ENCODE results near the gene RNF14. TPM values are rescaled to one million over a fixed set of nuclear protein-coding genes. Genes with fewer than 3 reads are reported as not detected.

RNF14 gene
- total and polyA plus RNA-seq, 12 donors: 21.6 to 185 (median 83.6) TPM

GRCh38 chr5:141934099-141934844 is 34.6 kb upstream of the RNF14 start:
- 60 to 74% (median 71%) methylated on average over 10 to 11 of the region's 11 CpGs for WGBS, 4 donors
- no peak overlapping the region for H3K27ac ChIP-seq
- DNase-seq: no peak
- H3K27me3 ChIP-seq: no peaks in the 10 kb centered on the region
- H3K9me3 ChIP-seq (replicated peaks in 1 of 3): no peaks in the 10 kb centered on the region
- intact Hi-C loops (cut with DNase I): no loop called here
- peaks cover 0 to 3% of the 10 kb centered on the region in 2 donors for H3K4me1 ChIP-seq (replicated peaks in 1 of 2)
- TF ChIP-seq CTCF (IDR thresholded peaks at IDR 0.05) (no peak), POLR2A (IDR thresholded peaks at IDR 0.05) (no peak)
- no peak overlapping the region for H3K4me3 ChIP-seq
- peaks cover 0 to 94% of the 10 kb centered on the region in 2 donors for H3K36me3 ChIP-seq (replicated peaks in 1 of 2)

- DNase-seq: no peak
- TF ChIP-seq POLR2A (IDR thresholded peaks at IDR 0.05) (no peak), CTCF (IDR thresholded peaks at IDR 0.05) (no peak)
- peaks cover 0 to 86% of the 10 kb centered on the region in 2 donors for H3K36me3 ChIP-seq (replicated peaks in 1 of 2)
- no peak overlapping the region for H3K27ac ChIP-seq
- no peaks in the 10 kb centered on the region for H3K9me3 ChIP-seq (replicated peaks in 1 of 3)
- H3K27me3 ChIP-seq: no peaks in the 10 kb centered on the region
- intact Hi-C loops (cut with DNase I): no loop called here
- H3K4me1 ChIP-seq (replicated peaks in 1 of 2): peaks cover 0 to 3% of the 10 kb centered on the region in 2 donors
- no peak overlapping the region for H3K4me3 ChIP-seq
- WGBS, 4 donors: 80 to 96% (median 87%) methylated on average over 2 to 4 of the region's 4 CpGs
Measured at GRCh38 chr5:141935538-141935937, 33.4 kb upstream of the RNF14 start.

- Histone ChIP-seq H3K4me3 (no peak overlapping the region), H3K36me3 (replicated peaks in 1 of 2) (peaks cover 0 to 36% of the 10 kb centered on the region in 2 donors), H3K27me3 (no peaks in the 10 kb centered on the region), H3K4me1 (replicated peaks in 1 of 2) (peaks cover 0 to 26% of the 10 kb centered on the region in 2 donors), H3K9me3 (replicated peaks in 1 of 3) (no peaks in the 10 kb centered on the region), H3K27ac (peak overlapping the region in 2 of 5 donors; percentile 59 to 73)
- TF ChIP-seq POLR2A (IDR thresholded peaks at IDR 0.05) (no peak), CTCF (IDR thresholded peaks at IDR 0.05) (peak in 2 of 6 experiments; percentile 30 to 46)
- peak in 3 of 7 donors; percentile 40 to 45 (median 43) for DNase-seq
- 43 to 60% (median 54%) methylated on average over 5 to 6 of the region's 6 CpGs for WGBS, 4 donors
- intact Hi-C loops (cut with DNase I): no loop called here
Measured at GRCh38 chr5:141940695-141941271, 28.1 kb upstream of the RNF14 start.

- TF ChIP-seq CTCF (IDR thresholded peaks at IDR 0.05) (peak in 1 of 6 experiments; percentile 21), POLR2A (IDR thresholded peaks at IDR 0.05) (no peak)
- peaks cover 0 to 31% of the 10 kb centered on the region in 2 donors for H3K36me3 ChIP-seq (replicated peaks in 1 of 2)
- no peaks in the 10 kb centered on the region for H3K27me3 ChIP-seq
- intact Hi-C loops (cut with DNase I): no loop called here
- WGBS, 4 donors: 32 to 52% (median 50%) methylated on average over 4 to 6 of the region's 6 CpGs
- H3K4me1 ChIP-seq (replicated peaks in 1 of 2): peaks cover 0 to 31% of the 10 kb centered on the region in 2 donors
- no peak overlapping the region for H3K4me3 ChIP-seq
- no peaks in the 10 kb centered on the region for H3K9me3 ChIP-seq (replicated peaks in 1 of 3)
- peak in 2 of 7 donors; percentile 39 to 43 for DNase-seq
- peak overlapping the region in 2 of 5 donors; percentile 59 to 73 for H3K27ac ChIP-seq
Measured at GRCh38 chr5:141941307-141941706, 27.6 kb upstream of the RNF14 start.
